Esophagus mucosa (tissue), 1 donor: ENCODE results near the gene FMO5. TPM values are rescaled to one million over a fixed set of nuclear protein-coding genes. Genes with fewer than 3 reads are reported as not detected.
"Not testable (repeated sequence)": the region's sequence is repeated elsewhere in the genome, so short reads cannot be mapped to it uniquely, and the experiment has no call there.

Experiments used
- ATAC-seq: fragments of 200-7000 bp; cut with Tn5 transposase; one replicate; pipeline ENCODE4 v1.9.1; 2020
- total RNA-seq: library from RNA; stranded (reverse); gene quantifications from one replicate; pipeline ENCODE4 v1.2.4, GENCODE V29; 2023
- donor health status: DM: yes; HTN: yes; CAD: no.

The FMO5 gene
- total RNA-seq, 1 donor from 2014 or later: 0.68 TPM

- ATAC-seq: no peak
Observed at GRCh38 chr1:147204080-147204479, 21.1 kb downstream of the FMO5 start.

- ATAC-seq: no peak
Observed at GRCh38 chr1:147202576-147202975, 22.6 kb downstream of the FMO5 start.

- no peak for ATAC-seq
Observed at GRCh38 chr1:147201786-147202185, 23.4 kb downstream of the FMO5 start.

- ATAC-seq: no peak
Observed at GRCh38 chr1:147201276-147201675, 23.9 kb downstream of the FMO5 start.

- ATAC-seq: not testable (repeated sequence)
Observed at GRCh38 chr1:147197324-147197723, 27.8 kb downstream of the FMO5 start.

- ATAC-seq: no peak
Observed at GRCh38 chr1:147189514-147189913, 35.6 kb downstream of the FMO5 start.

GRCh38 chr1:147185432-147185831 is 39.7 kb downstream of the FMO5 start:
- peak; percentile 72 for ATAC-seq

- ATAC-seq: peak; percentile 8
Observed at GRCh38 chr1:147177611-147178380, 47.3 kb downstream of the FMO5 start.

- ATAC-seq: peak; percentile 99
Observed at GRCh38 chr1:147172168-147173016, 52.7 kb downstream of the FMO5 start, which contains the start of gene PRKAB2. Gene PRKAB2, minus strand, starts transcription at chr1:147172470. Its CDS starts 326 bp downstream, at chr1:147172144.

GRCh38 chr1:147171399-147172167 is 53.6 kb downstream of the FMO5 start:
- ATAC-seq: no peak

- ATAC-seq: no peak
Observed at GRCh38 chr1:147169840-147170674, 55.1 kb downstream of the FMO5 start.

- no peak for ATAC-seq
Observed at GRCh38 chr1:147169171-147169570, 56.0 kb downstream of the FMO5 start.

GRCh38 chr1:147168626-147169058 is 56.5 kb downstream of the FMO5 start:
- ATAC-seq: no peak

- ATAC-seq: peak; percentile 93
Observed at GRCh38 chr1:147167365-147167764, 57.8 kb downstream of the FMO5 start.

- ATAC-seq: no peak
Observed at GRCh38 chr1:147163019-147163418, 62.1 kb downstream of the FMO5 start.

- no peak for ATAC-seq
Observed at GRCh38 chr1:147162093-147162492, 63.0 kb downstream of the FMO5 start.

GRCh38 chr1:147157116-147157515 is 68.0 kb downstream of the FMO5 start:
- not testable (repeated sequence) for ATAC-seq

GRCh38 chr1:147156642-147157041 is 68.5 kb downstream of the FMO5 start:
- no peak for ATAC-seq

- no peak for ATAC-seq
Observed at GRCh38 chr1:147152772-147153171, 72.4 kb downstream of the FMO5 start.

- no peak for ATAC-seq
Observed at GRCh38 chr1:147151244-147151643, 73.9 kb downstream of the FMO5 start.

GRCh38 chr1:147142886-147143285 is 82.3 kb downstream of the FMO5 start:
- ATAC-seq: no peak
